ENCODE results near the gene PIGS. TPM values are rescaled to one million over a fixed set of nuclear protein-coding genes. Genes with fewer than 3 reads are reported as not detected.

Gene PIGS
- total RNA-seq, 1 experiment from 2014 or later, result 45.8 TPM

DNA sequence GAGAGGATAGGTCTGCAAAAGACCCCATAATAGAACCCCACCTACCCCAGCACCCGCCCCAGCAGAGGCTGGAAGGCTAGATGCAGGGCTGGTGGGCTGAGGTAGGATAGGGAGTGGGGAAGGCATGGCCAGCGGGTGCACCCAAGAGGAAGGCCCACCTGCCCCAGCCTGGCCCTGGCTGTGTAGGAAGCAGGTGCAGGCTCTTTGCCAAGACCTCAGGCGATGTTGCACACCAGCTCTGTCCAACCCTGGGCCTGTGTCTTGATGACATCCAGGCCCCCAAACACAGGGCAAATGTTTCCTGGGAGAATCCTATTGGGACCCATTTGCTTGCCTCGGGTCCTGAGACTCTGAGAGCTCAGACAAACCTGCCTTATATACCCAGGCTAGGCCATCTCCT, 31.1 kb downstream of the PIGS start:
- TF ChIP-seq POLR2AphosphoS5 (IDR thresholded peaks at IDR 0.05; ENCODE audit: low read depth, low read length) (no peak), EZH2 (IDR thresholded peaks at IDR 0.05) (no peak), SIN3A (IDR thresholded peaks at IDR 0.05; ENCODE audit: low read depth) (no peak), RAD21 (IDR thresholded peaks at IDR 0.05; ENCODE audit: low read depth) (no peak), CBX3 (IDR thresholded peaks at IDR 0.05; ENCODE audit: low read depth) (no peak), TCF7L2 (IDR thresholded peaks at IDR 0.05; ENCODE audit: borderline replicate concordance, extremely low read depth, insufficient read depth, insufficient read length) (no peak), CEBPB (IDR thresholded peaks at IDR 0.05; ENCODE audit: low read depth) (no peak), POLR2A (IDR thresholded peaks at IDR 0.05; ENCODE audit: borderline replicate concordance, extremely low read depth, insufficient read depth, insufficient read length) (no peak), FOSL1 (IDR thresholded peaks at IDR 0.05; ENCODE audit: low read depth) (no peak), EGR1 (IDR thresholded peaks at IDR 0.05; ENCODE audit: low read depth) (no peak)
- TF ChIP-seq, protein P1, sequence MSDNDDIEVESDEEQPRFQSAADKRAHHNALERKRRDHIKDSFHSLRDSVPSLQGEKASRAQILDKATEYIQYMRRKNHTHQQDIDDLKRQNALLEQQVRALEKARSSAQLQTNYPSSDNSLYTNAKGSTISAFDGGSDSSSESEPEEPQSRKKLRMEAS (IDR thresholded peaks at IDR 0.05), result no peak
- TF ChIP-seq, protein P2, sequence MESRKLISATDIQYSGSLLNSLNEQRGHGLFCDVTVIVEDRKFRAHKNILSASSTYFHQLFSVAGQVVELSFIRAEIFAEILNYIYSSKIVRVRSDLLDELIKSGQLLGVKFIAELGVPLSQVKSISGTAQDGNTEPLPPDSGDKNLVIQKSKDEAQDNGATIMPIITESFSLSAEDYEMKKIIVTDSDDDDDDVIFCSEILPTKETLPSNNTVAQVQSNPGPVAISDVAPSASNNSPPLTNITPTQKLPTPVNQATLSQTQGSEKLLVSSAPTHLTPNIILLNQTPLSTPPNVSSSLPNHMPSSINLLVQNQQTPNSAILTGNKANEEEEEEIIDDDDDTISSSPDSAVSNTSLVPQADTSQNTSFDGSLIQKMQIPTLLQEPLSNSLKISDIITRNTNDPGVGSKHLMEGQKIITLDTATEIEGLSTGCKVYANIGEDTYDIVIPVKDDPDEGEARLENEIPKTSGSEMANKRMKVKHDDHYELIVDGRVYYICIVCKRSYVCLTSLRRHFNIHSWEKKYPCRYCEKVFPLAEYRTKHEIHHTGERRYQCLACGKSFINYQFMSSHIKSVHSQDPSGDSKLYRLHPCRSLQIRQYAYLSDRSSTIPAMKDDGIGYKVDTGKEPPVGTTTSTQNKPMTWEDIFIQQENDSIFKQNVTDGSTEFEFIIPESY (IDR thresholded peaks at IDR 0.05; ENCODE audit: extremely low read depth, insufficient replicate concordance, low read length), result no peak
- TF ChIP-seq, protein P3, sequence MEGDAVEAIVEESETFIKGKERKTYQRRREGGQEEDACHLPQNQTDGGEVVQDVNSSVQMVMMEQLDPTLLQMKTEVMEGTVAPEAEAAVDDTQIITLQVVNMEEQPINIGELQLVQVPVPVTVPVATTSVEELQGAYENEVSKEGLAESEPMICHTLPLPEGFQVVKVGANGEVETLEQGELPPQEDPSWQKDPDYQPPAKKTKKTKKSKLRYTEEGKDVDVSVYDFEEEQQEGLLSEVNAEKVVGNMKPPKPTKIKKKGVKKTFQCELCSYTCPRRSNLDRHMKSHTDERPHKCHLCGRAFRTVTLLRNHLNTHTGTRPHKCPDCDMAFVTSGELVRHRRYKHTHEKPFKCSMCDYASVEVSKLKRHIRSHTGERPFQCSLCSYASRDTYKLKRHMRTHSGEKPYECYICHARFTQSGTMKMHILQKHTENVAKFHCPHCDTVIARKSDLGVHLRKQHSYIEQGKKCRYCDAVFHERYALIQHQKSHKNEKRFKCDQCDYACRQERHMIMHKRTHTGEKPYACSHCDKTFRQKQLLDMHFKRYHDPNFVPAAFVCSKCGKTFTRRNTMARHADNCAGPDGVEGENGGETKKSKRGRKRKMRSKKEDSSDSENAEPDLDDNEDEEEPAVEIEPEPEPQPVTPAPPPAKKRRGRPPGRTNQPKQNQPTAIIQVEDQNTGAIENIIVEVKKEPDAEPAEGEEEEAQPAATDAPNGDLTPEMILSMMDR (IDR thresholded peaks at IDR 0.05 in 2 of 3, conservative IDR thresholded peaks at IDR 0.05 in 1 of 3; ENCODE audit: borderline replicate concordance in 1 of 3, insufficient read depth in 1 of 3, low read depth in 2 of 3, low read length in 2 of 3), result no peak
- no peak for DNase-seq (ENCODE audit: low read depth, low spot score)
- Histone ChIP-seq H3K4me2 (ENCODE audit: low read length) (no peak overlapping the region), H3K27ac (ENCODE audit: low read depth, low read length) (no peak overlapping the region), H3K9me2 (ENCODE audit: insufficient read depth) (no peaks in the 10 kb centered on the region), H3K4me3 (replicated peaks in 1 of 2; ENCODE audit: low read depth in 1 of 2, low read length in 2 of 2) (no peak overlapping the region), H3K9me3 (ENCODE audit: control insufficient read depth in 1 of 2, insufficient read depth in 1 of 2, low read depth in 1 of 2, low read length in 2 of 2) (no peaks in the 10 kb centered on the region), H3K4me1 (ENCODE audit: control insufficient read depth in 1 of 2, insufficient read depth in 2 of 2, low read length in 2 of 2) (no peaks in the 10 kb centered on the region), H4K20me1 (ENCODE audit: insufficient read depth) (no peaks in the 10 kb centered on the region), H3K79me2 (ENCODE audit: insufficient read depth, low read length) (no peaks in the 10 kb centered on the region), H3K27me3 (ENCODE audit: insufficient read depth, low read length) (no peaks in the 10 kb centered on the region), H3K9ac (ENCODE audit: low read length) (no peak overlapping the region), H2AFZ (ENCODE audit: low read depth, low read length, poor library complexity, severe bottlenecking) (no peak overlapping the region), H3K36me3 (ENCODE audit: control insufficient read depth in 1 of 2, insufficient read depth in 2 of 2, low read length in 2 of 2) (no peaks in the 10 kb centered on the region)
- ATAC-seq, result no peak
- ChIA-PET POLR2A (no interaction called here), RAD21 (ENCODE audit: low non-redundant PET in 1 of 2, low total read pairs in 2 of 2, uncharacterized antibody in 2 of 2, unreplicated experiment in 2 of 2) (no interaction called here), CTCF (no interaction called here)
- no TSS peak for BruUV-seq (replicated peaks)
- intact Hi-C loops (cut with micrococcal nuclease), result loop anchor here (1.0 kb wide), 1 partner anchor 46 kb away; no protein-coding TSS in a partner anchor
